Suppressor macrophage treated with lipopolysaccharide for 4 hours (primary cell): Measurements from ENCODE around the gene ERP29.
"Not testable (repeated sequence)": the region's sequence is repeated elsewhere in the genome, so short reads cannot be mapped to it uniquely, and the experiment has no call there.

Experiments
- DNase-seq: peaks from one replicate; pipeline ENCODE4 v3.0.0-alpha.2; 2020

The ERP29 gene

GRCh38 chr12:112005419-112006395 lies 7.5 kb upstream of the ERP29 start:
- peak; percentile 11 for DNase-seq

GRCh38 chr12:112007945-112008344 lies 5.3 kb upstream of the ERP29 start:
- DNase-seq: no peak

DNA sequence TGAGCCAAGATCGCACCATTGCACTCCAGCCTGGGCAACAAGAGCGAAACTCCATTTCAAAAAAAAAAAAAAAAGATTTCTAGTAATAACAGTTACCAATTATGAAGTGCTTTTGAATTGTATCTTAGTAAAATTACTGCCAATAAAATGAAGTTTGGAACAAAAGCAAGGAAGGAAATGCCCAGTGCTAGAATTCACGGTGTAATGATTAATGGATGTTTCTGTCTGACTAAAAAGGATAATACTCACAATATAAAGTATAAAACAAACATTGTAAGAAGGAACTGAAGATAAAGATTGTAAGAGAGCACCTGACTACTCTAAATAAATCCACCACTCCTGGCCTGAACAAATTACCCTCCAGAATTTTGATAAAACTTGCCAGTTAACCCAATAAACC lies 4.3 kb upstream of the ERP29 start:
- DNase-seq: no peak

DNA sequence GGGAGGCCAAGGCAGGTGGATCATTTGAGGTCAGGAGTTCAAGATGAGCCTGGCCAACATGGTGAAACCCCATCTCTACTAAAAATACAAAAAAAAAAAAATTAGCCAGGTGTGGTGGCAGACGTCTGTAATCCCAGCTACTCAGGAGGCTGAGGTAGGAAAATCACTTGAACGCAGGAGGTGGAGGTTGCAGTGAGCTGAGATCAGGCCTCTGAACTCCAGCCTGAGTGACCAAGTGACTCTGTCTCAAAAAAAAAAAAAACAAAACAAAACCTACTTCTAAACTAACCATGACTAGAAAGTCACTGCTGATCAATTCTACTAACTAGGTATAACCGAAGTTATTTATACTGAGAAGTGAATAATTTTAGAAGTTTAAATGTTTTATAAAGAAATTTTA lies 3.6 kb upstream of the ERP29 start:
- not testable (repeated sequence) for DNase-seq

DNA sequence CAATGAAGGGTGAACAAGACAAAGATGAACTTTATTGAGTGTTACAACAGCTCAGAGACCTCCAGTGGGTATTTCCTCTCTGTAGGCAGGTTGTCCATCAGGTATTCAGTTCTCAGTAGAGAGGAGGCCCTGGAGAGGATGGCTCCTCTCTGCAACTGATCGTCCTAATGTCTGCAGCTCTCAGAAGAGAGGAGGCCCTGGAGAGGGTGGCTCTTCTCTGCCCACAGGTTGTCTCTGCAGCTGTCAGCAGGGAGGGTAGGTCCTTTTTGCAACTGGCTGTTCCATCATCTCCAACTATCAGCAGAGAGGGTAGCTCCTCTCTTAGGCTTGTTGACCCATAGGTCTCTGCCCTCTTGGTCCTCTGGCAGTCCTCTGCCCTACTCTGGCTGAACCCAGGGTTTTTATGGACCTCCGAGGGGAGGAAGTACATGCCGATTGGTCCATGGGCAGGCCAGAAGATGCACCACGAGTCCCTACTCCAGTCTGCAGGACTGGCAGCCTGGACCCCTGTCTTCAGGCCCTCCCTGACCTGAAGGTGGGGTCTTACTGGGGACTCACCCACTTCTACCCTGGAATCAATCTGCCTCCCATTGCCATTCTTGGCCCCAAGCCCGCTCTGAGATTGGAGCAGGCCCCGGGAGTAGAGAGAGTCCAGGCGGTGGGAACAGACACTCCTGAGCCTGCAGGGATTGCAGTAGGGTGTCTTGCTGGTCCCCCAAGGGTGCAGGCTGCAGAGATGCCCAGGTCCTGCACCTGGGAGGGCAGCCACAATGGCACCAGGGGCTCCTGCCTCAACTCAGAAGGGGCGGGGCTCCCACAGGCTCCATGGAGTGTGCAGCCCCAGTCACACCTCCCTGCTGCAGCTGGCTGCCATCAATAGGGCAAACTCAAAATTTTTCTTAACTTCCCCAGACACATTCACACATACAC lies 2.5 kb upstream of the ERP29 start:
- no peak for DNase-seq

- DNase-seq: no peak
Measured at GRCh38 chr12:112011685-112012084, 1.5 kb upstream of the ERP29 start.

DNA sequence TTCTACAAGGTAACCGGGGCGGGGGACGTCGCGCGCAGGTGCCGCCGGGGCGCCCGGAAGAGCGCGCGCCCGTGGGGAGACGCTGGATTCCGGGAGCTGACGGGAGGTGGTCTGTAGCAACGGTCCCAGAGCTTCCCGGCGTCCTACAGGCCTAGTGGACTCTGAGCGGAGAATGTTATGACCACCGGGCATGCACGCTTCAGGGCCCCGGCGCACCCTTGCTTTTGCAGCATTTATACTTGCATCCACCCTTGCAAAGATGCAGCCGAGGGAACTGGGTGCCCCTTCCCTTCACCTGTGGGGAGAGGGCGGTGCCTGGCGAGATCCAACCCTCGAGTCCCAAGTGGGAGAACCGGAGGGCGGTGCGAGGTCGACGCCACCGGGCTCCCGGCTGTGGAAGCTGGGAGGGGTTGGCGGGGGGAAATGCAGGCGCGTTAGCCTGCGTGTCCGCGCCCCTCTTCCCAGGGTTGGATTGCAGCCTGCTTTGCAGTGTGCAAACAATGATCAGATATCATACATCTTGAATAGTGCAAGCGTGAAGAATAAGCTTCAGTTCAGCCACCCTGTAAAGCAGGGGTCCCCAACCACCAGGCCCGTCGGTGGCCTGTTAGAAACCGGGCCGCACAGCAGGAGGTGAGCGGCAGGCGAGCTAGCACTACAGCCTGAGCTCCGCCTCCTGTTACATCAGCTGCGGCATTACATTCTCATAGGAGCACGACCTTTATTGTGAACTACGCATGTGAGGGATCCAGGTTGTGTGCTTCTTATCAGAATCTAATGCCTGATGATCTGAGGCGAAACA lies 576 bp downstream of the ERP29 start:
- DNase-seq: peak; percentile 24

- DNase-seq: no peak
Measured at GRCh38 chr12:112015938-112016337, 2.7 kb downstream of the ERP29 start.

DNA sequence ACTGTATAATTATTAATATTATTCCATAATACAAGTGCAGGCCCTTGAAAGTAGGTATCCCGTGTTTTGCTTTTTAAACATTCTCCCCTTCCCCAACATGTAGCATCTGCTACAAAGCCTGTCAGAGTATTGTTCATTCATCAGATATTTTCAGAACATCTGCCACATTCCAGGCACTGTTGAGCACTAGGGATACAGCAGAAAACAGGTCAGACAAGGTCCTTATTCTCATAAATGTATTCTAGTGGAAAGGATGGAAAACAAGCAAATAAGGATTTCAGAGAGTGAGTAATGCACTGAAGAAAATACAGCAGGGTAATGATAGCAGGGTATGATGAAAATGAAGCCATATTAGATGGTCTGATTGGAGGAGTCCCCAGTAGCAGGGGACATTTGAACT lies 3.8 kb downstream of the ERP29 start:
- DNase-seq: no peak

DNA sequence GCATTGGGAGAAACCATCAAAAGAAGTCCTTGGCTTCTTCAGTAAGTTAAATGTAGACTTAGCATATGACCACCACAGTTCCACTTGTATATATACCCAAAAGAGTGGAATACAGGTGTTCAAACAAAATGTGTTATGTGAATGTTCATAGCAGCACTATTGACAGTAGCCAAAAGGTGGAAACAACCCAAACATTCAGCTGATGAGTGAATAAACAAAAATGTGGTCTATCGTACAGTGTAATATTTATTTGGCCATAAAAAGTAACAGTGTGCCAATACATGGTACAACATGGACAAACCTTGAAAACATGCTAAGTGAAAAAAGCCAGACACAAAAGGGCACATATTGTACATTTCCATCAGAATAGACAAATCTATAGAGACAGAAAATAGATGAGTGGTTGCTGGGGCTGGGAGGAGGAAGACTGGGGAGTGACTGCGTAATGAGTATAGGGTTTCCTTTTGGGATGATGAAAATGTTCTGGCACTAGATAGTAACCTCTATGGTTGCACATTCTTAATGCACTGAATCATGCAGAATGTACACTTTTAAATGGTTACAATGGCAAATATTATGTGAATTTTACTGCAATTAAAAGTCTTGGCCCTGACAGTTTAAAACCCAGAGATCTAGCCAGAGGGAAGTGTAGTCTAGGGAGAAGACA lies 5.5 kb downstream of the ERP29 start:
- no peak for DNase-seq

DNA sequence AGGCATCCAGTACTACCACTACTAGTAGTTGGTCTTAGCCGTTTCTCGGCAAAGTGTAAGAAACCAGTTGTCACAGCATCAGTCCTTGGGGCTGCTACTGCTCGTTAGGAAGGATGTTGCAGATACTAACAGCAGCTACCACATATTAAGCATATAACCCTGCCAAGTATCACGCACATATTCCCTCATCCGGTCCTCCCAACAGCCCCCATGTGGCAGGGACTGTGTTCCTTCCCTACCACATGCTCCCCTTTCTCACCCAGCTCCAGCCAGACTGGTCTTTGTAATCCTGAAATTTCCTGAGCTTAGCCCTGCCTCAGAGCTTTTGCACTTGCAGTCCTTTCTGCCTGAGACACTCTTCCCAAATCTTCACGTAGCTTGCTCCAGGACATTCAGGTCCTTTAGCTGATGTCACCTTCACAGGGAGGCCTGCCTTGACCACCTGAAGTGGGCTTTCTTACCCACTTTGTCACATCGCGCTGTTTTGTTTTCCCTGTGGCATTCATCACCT lies 7.8 kb downstream of the ERP29 start:
- DNase-seq: no peak

GRCh38 chr12:112022241-112023016 lies 9.2 kb downstream of the ERP29 start:
- no peak for DNase-seq

GRCh38 chr12:112023759-112024396 lies 10.7 kb downstream of the ERP29 start:
- DNase-seq: no peak

DNA sequence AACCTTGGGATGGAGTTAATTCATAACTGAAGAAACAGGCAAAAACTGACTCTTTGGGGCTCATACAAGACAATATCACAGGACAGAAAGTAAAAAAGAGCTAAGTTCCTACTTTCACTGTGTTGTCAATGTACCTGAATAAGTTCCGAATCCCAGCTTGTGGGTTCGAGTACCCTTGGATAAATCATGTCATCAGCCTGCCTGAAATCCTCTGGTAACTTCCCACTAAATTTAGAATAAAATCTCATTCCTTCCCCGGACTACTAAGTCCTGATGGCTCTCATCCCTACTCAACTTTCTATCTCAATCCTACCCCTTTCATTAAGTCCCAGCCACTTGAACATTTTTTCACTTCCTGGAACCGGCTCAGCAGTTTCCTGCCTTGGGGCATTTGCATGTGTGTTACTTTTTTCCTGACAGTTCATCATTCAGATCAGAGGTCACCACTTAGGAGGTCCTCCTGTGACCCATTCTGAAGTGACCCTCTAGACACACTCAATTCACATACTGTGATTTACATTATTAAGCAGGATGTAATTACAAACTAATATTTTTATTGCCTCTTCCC lies 12.7 kb downstream of the ERP29 start:
- peak; percentile 11 for DNase-seq

DNA sequence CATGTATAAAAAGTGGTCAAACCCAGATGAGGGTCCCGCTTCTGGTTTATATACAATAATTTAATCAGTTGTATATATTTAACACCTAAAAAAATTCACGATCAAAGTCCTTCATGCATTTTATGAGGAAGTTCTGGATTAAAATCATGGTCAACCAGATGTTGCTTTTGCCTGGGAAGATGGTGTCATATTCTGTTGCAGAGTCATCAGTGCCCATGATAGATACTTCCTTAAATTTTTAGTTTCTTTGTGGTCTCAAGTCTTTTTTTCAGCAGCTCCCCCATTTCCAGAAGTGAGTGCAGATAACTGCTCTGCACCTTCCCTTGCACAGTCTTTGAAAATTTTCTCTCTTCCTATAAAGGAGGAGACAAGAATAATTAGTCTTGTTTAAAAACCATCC lies 16.1 kb downstream of the ERP29 start:
- DNase-seq: peak; percentile 45

- DNase-seq: no peak
Measured at GRCh38 chr12:112031472-112031871, 18.2 kb downstream of the ERP29 start.

- no peak for DNase-seq
Measured at GRCh38 chr12:112032292-112032691, 19.1 kb downstream of the ERP29 start.

GRCh38 chr12:112035219-112035785 lies 22.1 kb downstream of the ERP29 start:
- no peak for DNase-seq

GRCh38 chr12:112036614-112037013 lies 23.4 kb downstream of the ERP29 start:
- not testable (repeated sequence) for DNase-seq

- DNase-seq: no peak
Measured at GRCh38 chr12:112046003-112046402, 32.8 kb downstream of the ERP29 start.
